PC-3 (cell line): ENCODE data around the gene LRRC8C.

ENCODE experiments used
- CTCF ChIP-seq: fragments of 300-600 bp; sonication (generic); conservative IDR thresholded peaks from 2 replicates; pipeline ENCODE4 v1.5.1; 2017; ENCODE audit warnings: antibody characterized with exemption, low read depth, mild to moderate bottlenecking, low read length
- EZH2 ChIP-seq: fragments of 300-600 bp; sonication (generic); IDR thresholded peaks from one replicate; pipeline ENCODE4 v1.6.1; 2017; ENCODE audit warnings: antibody characterized with exemption, mild to moderate bottlenecking, low read length; ENCODE audit not compliant: unreplicated experiment

- TF ChIP-seq CTCF (no peak), EZH2 (no peak)
Measured at GRCh38 chr1:89643577-89643976, 10.7 kb downstream of the LRRC8C start.
